Measurements from ENCODE around the gene SLC35F3. TPM values are rescaled to one million over a fixed set of nuclear protein-coding genes. Genes with fewer than 3 reads are reported as not detected.

Gene SLC35F3
- total and polyA plus RNA-seq, 2 donors from 2014 or later, result 0.41 to 0.66 TPM

- FAIRE-seq, result no peak
- no peaks in the 10 kb centered on the region for H3K9me3 ChIP-seq (ENCODE audit: control insufficient read depth in 2 of 3, insufficient read depth in 1 of 3, low read length in 3 of 3)
- H3K27ac ChIP-seq (ENCODE audit: low read depth in 2 of 2, low read length in 2 of 2), result no peak overlapping the region
- H3K36me3 ChIP-seq (ENCODE audit: control insufficient read depth in 2 of 3, insufficient read depth in 3 of 3, low read length in 3 of 3), result no peaks in the 10 kb centered on the region
- no peaks in the 10 kb centered on the region for H3K27me3 ChIP-seq (ENCODE audit: control insufficient read depth, insufficient read depth, low read length)
- H3K4me1 ChIP-seq (ENCODE audit: control insufficient read depth in 2 of 3, insufficient read depth in 2 of 3, low read depth in 1 of 3, low read length in 3 of 3), result no peaks in the 10 kb centered on the region
- no peak overlapping the region for H3K9ac ChIP-seq (ENCODE audit: low read length in 3 of 3)
- intact Hi-C loops (cut with DNase I), result no loop called here
- no peak overlapping the region for H3K4me3 ChIP-seq (ENCODE audit: low read length in 3 of 3)
- TF ChIP-seq CTCF (IDR thresholded peaks at IDR 0.05; ENCODE audit: borderline replicate concordance, extremely low read depth, insufficient read depth), result no peak
- no peak for DNase-seq
These were observed 68.6 kb downstream of the SLC35F3 start for GRCh38 chr1:233972951-233973635.

GRCh38 chr1:233975486-233975885 is 71.0 kb downstream of the SLC35F3 start:
- Histone ChIP-seq H3K27me3 (ENCODE audit: control insufficient read depth, insufficient read depth, low read length) (no peaks in the 10 kb centered on the region), H3K9me3 (ENCODE audit: control insufficient read depth in 2 of 3, insufficient read depth in 1 of 3, low read length in 3 of 3) (no peaks in the 10 kb centered on the region), H3K36me3 (ENCODE audit: control insufficient read depth in 2 of 3, insufficient read depth in 3 of 3, low read length in 3 of 3) (no peaks in the 10 kb centered on the region), H3K9ac (ENCODE audit: low read length in 3 of 3) (no peak overlapping the region), H3K4me1 (ENCODE audit: control insufficient read depth in 2 of 3, insufficient read depth in 2 of 3, low read depth in 1 of 3, low read length in 3 of 3) (no peaks in the 10 kb centered on the region), H3K4me3 (ENCODE audit: low read length in 3 of 3) (no peak overlapping the region), H3K27ac (ENCODE audit: low read depth in 2 of 2, low read length in 2 of 2) (no peak overlapping the region)
- TF ChIP-seq CTCF (IDR thresholded peaks at IDR 0.05; ENCODE audit: borderline replicate concordance, extremely low read depth, insufficient read depth), result no peak
- FAIRE-seq (no peak), DNase-seq (no peak)
- intact Hi-C loops (cut with DNase I), result no loop called here

GRCh38 chr1:233981042-233981675 is 76.7 kb downstream of the SLC35F3 start:
- Histone ChIP-seq H3K27me3 (ENCODE audit: control insufficient read depth, insufficient read depth, low read length) (no peaks in the 10 kb centered on the region), H3K4me3 (ENCODE audit: low read length in 3 of 3) (no peak overlapping the region), H3K36me3 (ENCODE audit: control insufficient read depth in 2 of 3, insufficient read depth in 3 of 3, low read length in 3 of 3) (no peaks in the 10 kb centered on the region), H3K27ac (ENCODE audit: low read depth in 2 of 2, low read length in 2 of 2) (no peak overlapping the region), H3K9me3 (ENCODE audit: control insufficient read depth in 2 of 3, insufficient read depth in 1 of 3, low read length in 3 of 3) (no peaks in the 10 kb centered on the region), H3K4me1 (ENCODE audit: control insufficient read depth in 2 of 3, insufficient read depth in 2 of 3, low read depth in 1 of 3, low read length in 3 of 3) (no peaks in the 10 kb centered on the region), H3K9ac (ENCODE audit: low read length in 3 of 3) (no peak overlapping the region)
- DNase-seq, result no peak
- no peak for FAIRE-seq
- no peak for TF ChIP-seq CTCF (IDR thresholded peaks at IDR 0.05; ENCODE audit: borderline replicate concordance, extremely low read depth, insufficient read depth)
- intact Hi-C loops (cut with DNase I), result no loop called here

Measured in kidney (tissue), 14 donors.